Prostate gland (tissue), 2 donors: ENCODE results near the gene MAD1L1. TPM values are rescaled to one million over a fixed set of nuclear protein-coding genes. Genes with fewer than 3 reads are reported as not detected.

Experiments
- DNase-seq: peaks from one replicate; pipeline ENCODE4 v3.0.0-alpha.2; 2019; ENCODE audit warnings: low spot score
- H3K27ac ChIP-seq, 2 donors: fragments of 200-600 bp; sonication (generic); 2 replicates each; pipeline ENCODE4 v1.5.1; 2017 to 2019
- H3K27me3 ChIP-seq: fragments of 200-600 bp; sonication (generic); replicated peaks from 2 replicates; pipeline ENCODE4 v1.5.1; 2019; ENCODE audit not compliant: insufficient read depth
- H3K36me3 ChIP-seq, 2 donors: fragments of 200-600 bp; sonication (generic); 1 replicate in 1 of 2; 2 replicates in 1 of 2; pipeline versions ENCODE4 v1.5.1 to v1.8.1; 2017 to 2019
- H3K4me1 ChIP-seq: fragments of 200-600 bp; sonication (generic); replicated peaks from 2 replicates; pipeline ENCODE4 v1.5.1; 2019
- H3K4me3 ChIP-seq, 2 donors: fragments of 200-600 bp; sonication (generic); 2 replicates each; pipeline ENCODE4 v1.5.1; 2017 to 2019
- H3K9me3 ChIP-seq: fragments of 200-600 bp; sonication (generic); 2 replicates; pipeline ENCODE4 v1.5.1; 2017
- CTCF ChIP-seq, 4 experiments: fragments of 200-600 bp in 2 of 4; fragments of 450-650 bp in 2 of 4; sonication (generic) in 2 of 4; IDR thresholded peaks; 1 replicate in 3 of 4; 2 replicates in 1 of 4; pipeline ENCODE4 v1.5.1; 2016 to 2019; ENCODE audit warnings: antibody characterized with exemption in 4 of 4, mild to moderate bottlenecking in 2 of 4, moderate library complexity in 2 of 4
- POLR2A ChIP-seq: fragments of 450-650 bp; IDR thresholded peaks from one replicate; pipeline ENCODE4 v1.6.1; 2016; ENCODE audit warnings: antibody characterized with exemption, mild to moderate bottlenecking
- POLR2AphosphoS5 ChIP-seq: sonication (generic); formaldehyde crosslinking; IDR thresholded peaks from one replicate; pipeline ENCODE4 v1.6.1; 2017; ENCODE audit warnings: antibody characterized with exemption
- WGBS: methylation state at CpG from one replicate; pipeline ENCODE4 v1.1.5; 2018; 5-methylcytosine and 5-hydroxymethylcytosine counted together
- intact Hi-C: fragments of 100-400 bp; cut with DNase I; formaldehyde crosslinking; loops from one replicate; pipeline ENCODE4 v1.14.2; 2022
- total RNA-seq, 2 donors: library from RNA; depleted of rRNA; stranded (reverse); fragments of >200 nt; gene quantifications; one replicate each; pipeline ENCODE4 v1.1.0, GENCODE V29; 2016

Gene MAD1L1
- total RNA-seq, 2 donors from 2014 or later, result 79.3 to 91.9 TPM

GRCh38 chr7:2211926-2212325 lies 20.8 kb downstream of the MAD1L1 start:
- no peak for DNase-seq
- intact Hi-C loops, result loop anchor here (5.0 kb wide), 1 partner anchor 550 kb away; no protein-coding TSS in a partner anchor
- 95% methylated on average over 13 of the region's 13 CpGs for WGBS

GRCh38 chr7:2211259-2211880 lies 21.4 kb downstream of the MAD1L1 start:
- intact Hi-C loops, result loop anchor here (5.0 kb wide), 1 partner anchor 549 kb away; no protein-coding TSS in a partner anchor

More at GRCh38 chr7:2211926-2212325, 20.8 kb downstream of the MAD1L1 start:
- peaks cover 0 to 12% of the 10 kb centered on the region in 2 donors for H3K36me3 ChIP-seq
- H3K9me3 ChIP-seq, result no peaks in the 10 kb centered on the region
- H3K27ac ChIP-seq, result no peak overlapping the region
- no peak for TF ChIP-seq POLR2AphosphoS5
- TF ChIP-seq POLR2A, result no peak
- TF ChIP-seq CTCF (IDR thresholded peaks at IDR 0.05), result no peak
- H3K27me3 ChIP-seq, result no peaks in the 10 kb centered on the region
- H3K4me1 ChIP-seq, result no peaks in the 10 kb centered on the region
- no peak overlapping the region for H3K4me3 ChIP-seq

GRCh38 chr7:2210551-2211258 lies 22.0 kb downstream of the MAD1L1 start:
- H3K4me1 ChIP-seq, result no peaks in the 10 kb centered on the region
- no peaks in the 10 kb centered on the region for H3K27me3 ChIP-seq
- intact Hi-C loops, result loop anchor here (5.0 kb wide), 1 partner anchor 548 kb away; no protein-coding TSS in a partner anchor
- H3K4me3 ChIP-seq, result no peak overlapping the region
- H3K36me3 ChIP-seq, result peaks cover 0 to 2% of the 10 kb centered on the region in 2 donors
- H3K27ac ChIP-seq, result no peak overlapping the region
- no peak for DNase-seq
- no peaks in the 10 kb centered on the region for H3K9me3 ChIP-seq
- TF ChIP-seq CTCF (IDR thresholded peaks at IDR 0.05) (no peak), POLR2A (no peak), POLR2AphosphoS5 (no peak)
- WGBS, result 91% methylated on average over 30 of the region's 30 CpGs

More at GRCh38 chr7:2211259-2211880, 21.4 kb downstream of the MAD1L1 start:
- Histone ChIP-seq H3K27ac (no peak overlapping the region), H3K9me3 (no peaks in the 10 kb centered on the region), H3K4me1 (no peaks in the 10 kb centered on the region), H3K27me3 (no peaks in the 10 kb centered on the region), H3K4me3 (no peak overlapping the region), H3K36me3 (peaks cover 0 to 8% of the 10 kb centered on the region in 2 donors)
- WGBS, result 86% methylated on average over 15 of the region's 15 CpGs
- TF ChIP-seq POLR2AphosphoS5 (no peak), CTCF (IDR thresholded peaks at IDR 0.05) (no peak), POLR2A (no peak)
- DNase-seq, result no peak

GRCh38 chr7:2209961-2210323 lies 22.8 kb downstream of the MAD1L1 start:
- no peaks in the 10 kb centered on the region for H3K4me1 ChIP-seq
- H3K27me3 ChIP-seq, result no peaks in the 10 kb centered on the region
- no peaks in the 10 kb centered on the region for H3K36me3 ChIP-seq
- no peaks in the 10 kb centered on the region for H3K9me3 ChIP-seq
- intact Hi-C loops, result loop anchor here (2.0 to 5.0 kb wide), 3 partner anchors 105 to 631 kb away; no protein-coding TSS in a partner anchor
- DNase-seq, result no peak
- TF ChIP-seq POLR2AphosphoS5 (no peak), POLR2A (no peak), CTCF (IDR thresholded peaks at IDR 0.05) (no peak)
- 90% methylated on average over 8 of the region's 8 CpGs for WGBS
- H3K4me3 ChIP-seq, result no peak overlapping the region
- H3K27ac ChIP-seq, result no peak overlapping the region
